HG02885 (cell line): ENCODE data around the gene FUNDC2.
A peak's percentile ranks its signal among the peaks of the same experiment; 100 is the strongest.

Source experiments
- ATAC-seq: cut with Tn5 transposase; IDR thresholded peaks from one replicate; pipeline ENCODE4 v1.9.1; 2021; ENCODE audit warnings: mild to moderate bottlenecking; ENCODE audit not compliant: unreplicated experiment, poor library complexity

Gene FUNDC2

GRCh38 chrX:155068165-155068564 lies 41.5 kb downstream of the FUNDC2 start:
- ATAC-seq, result no peak

GRCh38 chrX:155069414-155069813 lies 42.8 kb downstream of the FUNDC2 start:
- no peak for ATAC-seq

GRCh38 chrX:155070038-155070437 lies 43.4 kb downstream of the FUNDC2 start:
- ATAC-seq, result no peak

- ATAC-seq, result peak; percentile 20
Observed at GRCh38 chrX:155070663-155070974, 44.0 kb downstream of the FUNDC2 start.

GRCh38 chrX:155070975-155071693 lies 44.5 kb downstream of the FUNDC2 start, which contains the start of the genes BRCC3, CMC4 and MTCP1:
Gene BRCC3, plus strand, starts transcription at chrX:155071508. Its CDS starts 20 bp downstream, at chrX:155071528.
Gene CMC4, minus strand, starts transcription at chrX:155071136. Its CDS starts 7,113 bp downstream, at chrX:155064023.
Gene MTCP1, minus strand, starts transcription at chrX:155071136. Its CDS starts 5,126 bp downstream, at chrX:155066010.
- peak; percentile 86 for ATAC-seq

- peak; percentile 10 for ATAC-seq
Observed at GRCh38 chrX:155071694-155072280, 45.1 kb downstream of the FUNDC2 start.

GRCh38 chrX:155086202-155086840 lies 59.7 kb downstream of the FUNDC2 start:
- no peak for ATAC-seq

- ATAC-seq, result no peak
Observed at GRCh38 chrX:155086961-155087735, 60.5 kb downstream of the FUNDC2 start.

GRCh38 chrX:155094468-155095061 lies 67.9 kb downstream of the FUNDC2 start:
- ATAC-seq, result peak; percentile 57

- ATAC-seq, result no peak
Observed at GRCh38 chrX:155105919-155106318, 79.3 kb downstream of the FUNDC2 start.

GRCh38 chrX:155108427-155108826 lies 81.8 kb downstream of the FUNDC2 start:
- ATAC-seq, result no peak
